GM23338 (cell line): ENCODE results near the gene PSMD8.

Experiments used
- CTCF ChIP-seq, 2 experiments: fragments of 200-600 bp in 1 of 2; sonication (generic) in 1 of 2; conservative IDR thresholded peaks; 2 replicates each; pipeline versions ENCODE4 v1.5.1 to v1.6.1; 2016 to 2017; ENCODE audit warnings: antibody characterized with exemption in 2 of 2, low read depth in 2 of 2, mild to moderate bottlenecking in 2 of 2, moderate library complexity in 1 of 2
- EZH2 ChIP-seq: fragments of 200-600 bp; sonication (generic); IDR thresholded peaks from one replicate; pipeline ENCODE4 v1.8.0; 2017; ENCODE audit warnings: antibody characterized with exemption, mild to moderate bottlenecking, low read depth; ENCODE audit not compliant: unreplicated experiment
- EZH2phosphoT487 ChIP-seq: fragments of 200-600 bp; sonication (generic); IDR thresholded peaks from one replicate; pipeline ENCODE4 v1.8.1; 2018; ENCODE audit warnings: antibody characterized with exemption; ENCODE audit not compliant: unreplicated experiment
- JUNB ChIP-seq: IDR thresholded peaks from one replicate; pipeline ENCODE4 v1.6.1; 2016; ENCODE audit warnings: antibody characterized with exemption; ENCODE audit not compliant: unreplicated experiment
- POLR2AphosphoS5 ChIP-seq: IDR thresholded peaks from 2 replicates; pipeline ENCODE4 v1.6.1; 2016; ENCODE audit warnings: antibody characterized with exemption, low read depth

DNA sequence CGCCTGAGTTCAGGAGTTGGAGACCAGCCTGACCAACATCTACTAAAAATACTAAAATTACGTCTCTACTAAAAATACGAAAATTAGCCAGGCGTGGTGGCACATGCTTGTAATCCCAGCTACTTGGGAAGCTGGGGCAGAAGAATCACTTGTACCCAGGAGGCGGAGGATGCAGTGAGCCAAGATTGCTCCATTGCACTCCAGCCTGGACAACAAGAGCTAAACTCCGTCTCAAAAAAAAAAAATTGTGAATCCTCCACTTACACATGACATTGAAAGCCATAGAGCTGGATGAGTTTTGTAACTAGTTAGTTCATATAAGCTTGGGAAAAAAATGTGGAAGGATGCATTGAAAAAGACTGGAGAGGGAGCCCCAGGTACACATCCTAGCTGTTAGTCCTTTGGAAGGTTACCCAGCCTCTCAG lies 452 bp upstream of the PSMD8 start:
- no peak for TF ChIP-seq EZH2phosphoT487
- TF ChIP-seq CTCF (conservative IDR thresholded peaks at IDR 0.05; ENCODE audit: low read depth in 2 of 2): no peak
- TF ChIP-seq EZH2: no peak
- TF ChIP-seq POLR2AphosphoS5: no peak
- no peak for TF ChIP-seq JUNB
